ENCODE results near the gene PGM2L1. TPM values are rescaled to one million over a fixed set of nuclear protein-coding genes. Genes with fewer than 3 reads are reported as not detected.

Gene PGM2L1
- total RNA-seq, 1 donor from 2014 or later: 17.5 TPM

DNA sequence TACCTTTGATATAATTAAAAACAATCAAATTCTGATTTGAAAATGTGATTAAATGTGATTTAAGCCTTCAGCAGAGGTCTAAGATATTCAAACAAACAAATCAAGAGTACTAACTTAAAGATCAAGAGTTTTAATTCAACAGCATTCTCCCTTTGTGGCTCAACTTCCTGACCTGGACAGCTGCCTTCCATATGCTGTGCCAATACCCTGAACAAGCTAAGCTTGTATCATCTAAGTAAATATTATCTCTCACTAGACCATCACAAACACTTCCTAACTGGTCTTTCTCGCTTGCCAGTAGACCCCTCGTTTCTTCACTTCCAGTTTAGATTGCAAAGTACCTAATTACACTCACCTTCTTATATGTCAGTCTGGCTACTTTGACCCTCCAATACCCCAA, 50.9 kb downstream of the PGM2L1 start:
- TF ChIP-seq CTCF (IDR thresholded peaks at IDR 0.05; ENCODE audit: insufficient read depth, low read length, poor library complexity, severe bottlenecking): no peak
- H3K27me3 ChIP-seq (ENCODE audit: control insufficient read depth, insufficient read depth, low read length): no peaks in the 10 kb centered on the region
- no peak overlapping the region for H3K4me3 ChIP-seq (ENCODE audit: low read depth, low read length)
- no peak for DNase-seq (ENCODE audit: low read depth)
- no peaks in the 10 kb centered on the region for H3K36me3 ChIP-seq (ENCODE audit: control insufficient read depth, insufficient read depth, low read length)

DNA sequence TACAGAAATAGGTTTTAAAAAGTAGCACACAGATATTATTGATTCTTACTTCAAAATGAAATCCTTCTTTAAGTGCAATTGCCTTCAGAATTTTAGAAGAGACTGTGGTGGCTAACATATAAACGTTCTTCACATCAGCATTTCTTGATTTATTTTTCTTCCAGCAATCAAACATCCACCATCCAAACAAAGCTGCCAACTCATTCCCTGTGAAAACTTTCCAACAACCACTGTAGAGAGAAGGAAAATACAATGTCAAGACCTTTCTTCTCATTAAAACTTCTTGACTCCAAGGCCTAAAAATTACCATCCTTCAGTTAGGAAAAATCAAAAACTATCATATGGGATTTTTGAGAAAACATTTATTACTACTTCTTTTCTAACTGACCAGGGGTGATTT, 52.8 kb downstream of the PGM2L1 start:
- Histone ChIP-seq H3K36me3 (ENCODE audit: control insufficient read depth, insufficient read depth, low read length) (no peaks in the 10 kb centered on the region), H3K27me3 (ENCODE audit: control insufficient read depth, insufficient read depth, low read length) (no peaks in the 10 kb centered on the region), H3K4me3 (ENCODE audit: low read depth, low read length) (no peak overlapping the region)
- DNase-seq (ENCODE audit: low read depth): no peak
- TF ChIP-seq CTCF (IDR thresholded peaks at IDR 0.05; ENCODE audit: insufficient read depth, low read length, poor library complexity, severe bottlenecking): no peak

DNA sequence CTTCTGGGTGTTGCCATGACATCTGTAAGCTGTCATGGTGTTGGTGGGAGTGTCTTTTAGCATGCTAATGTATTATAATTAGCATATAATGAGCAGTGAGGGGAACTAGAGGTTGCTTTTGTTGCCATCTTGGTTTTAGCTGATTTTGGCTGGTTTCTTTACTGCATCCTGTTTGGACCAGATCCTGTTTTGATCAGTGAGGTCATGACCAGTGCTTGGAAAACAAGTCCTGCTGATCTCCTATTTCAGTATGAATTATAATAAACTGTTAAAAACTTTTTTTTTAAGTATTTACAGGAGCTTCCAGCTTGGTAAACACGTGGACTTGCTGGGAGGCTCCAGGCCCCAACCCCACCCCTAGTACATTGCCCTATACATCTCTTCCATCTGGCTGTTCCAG, 56.3 kb downstream of the PGM2L1 start:
- Histone ChIP-seq H3K36me3 (ENCODE audit: control insufficient read depth, insufficient read depth, low read length) (no peaks in the 10 kb centered on the region), H3K4me3 (ENCODE audit: low read depth, low read length) (no peak overlapping the region), H3K27me3 (ENCODE audit: control insufficient read depth, insufficient read depth, low read length) (no peaks in the 10 kb centered on the region)
- no peak for DNase-seq (ENCODE audit: low read depth)
- no peak for TF ChIP-seq CTCF (IDR thresholded peaks at IDR 0.05; ENCODE audit: insufficient read depth, low read length, poor library complexity, severe bottlenecking)

DNA sequence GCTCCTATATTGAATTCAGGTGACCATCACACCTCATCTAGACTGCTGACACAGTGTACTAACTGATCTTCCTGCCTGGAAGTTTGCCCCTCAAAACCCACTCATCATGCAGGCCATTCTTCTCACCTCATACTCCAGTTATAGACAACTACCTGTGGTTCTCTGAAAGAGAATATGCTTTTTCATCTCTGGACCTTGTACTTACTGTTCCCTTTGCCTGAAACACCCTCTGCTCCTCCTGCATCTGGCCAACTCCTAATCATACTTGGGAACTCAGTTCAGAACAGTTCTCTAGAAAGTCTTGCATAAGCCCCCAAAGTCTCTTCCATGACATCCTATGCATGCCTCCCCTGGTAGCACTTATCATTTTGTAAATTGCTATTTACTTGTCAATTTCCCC, 58.6 kb downstream of the PGM2L1 start:
- Histone ChIP-seq H3K4me3 (ENCODE audit: low read depth, low read length) (no peak overlapping the region), H3K36me3 (ENCODE audit: control insufficient read depth, insufficient read depth, low read length) (no peaks in the 10 kb centered on the region), H3K27me3 (ENCODE audit: control insufficient read depth, insufficient read depth, low read length) (no peaks in the 10 kb centered on the region)
- no peak for TF ChIP-seq CTCF (IDR thresholded peaks at IDR 0.05; ENCODE audit: insufficient read depth, low read length, poor library complexity, severe bottlenecking)
- DNase-seq (ENCODE audit: low read depth): no peak

GRCh38 chr11:74338963-74339362, 59.3 kb downstream of the PGM2L1 start:
- H3K4me3 ChIP-seq (ENCODE audit: low read depth, low read length): no peak overlapping the region
- TF ChIP-seq CTCF (IDR thresholded peaks at IDR 0.05; ENCODE audit: insufficient read depth, low read length, poor library complexity, severe bottlenecking): no peak
- no peak for DNase-seq (ENCODE audit: low read depth)
- H3K36me3 ChIP-seq (ENCODE audit: control insufficient read depth, insufficient read depth, low read length): no peaks in the 10 kb centered on the region
- H3K27me3 ChIP-seq (ENCODE audit: control insufficient read depth, insufficient read depth, low read length): no peaks in the 10 kb centered on the region

DNA sequence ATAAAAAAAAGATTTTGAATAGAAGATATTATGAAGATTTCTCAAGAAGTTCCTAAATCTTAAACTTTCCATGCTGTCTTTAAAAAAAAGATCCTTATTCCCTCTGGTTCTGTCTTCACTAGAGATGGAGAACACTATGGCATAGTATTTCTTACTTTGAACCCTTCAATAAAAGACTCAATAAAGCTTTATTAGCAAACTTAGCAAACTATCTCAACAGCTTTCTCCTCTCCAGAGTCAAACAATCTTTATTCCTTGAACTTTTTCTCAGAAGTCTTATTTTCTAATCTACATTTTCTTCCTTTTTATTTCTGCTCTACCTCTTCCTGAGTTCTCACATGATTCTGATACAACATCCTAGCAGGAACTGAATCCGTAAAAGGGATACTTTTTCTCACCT, 65.0 kb downstream of the PGM2L1 start:
- Histone ChIP-seq H3K27me3 (ENCODE audit: control insufficient read depth, insufficient read depth, low read length) (no peaks in the 10 kb centered on the region), H3K4me3 (ENCODE audit: low read depth, low read length) (no peak overlapping the region), H3K36me3 (ENCODE audit: control insufficient read depth, insufficient read depth, low read length) (peaks cover 1% of the 10 kb centered on the region)
- no peak for TF ChIP-seq CTCF (IDR thresholded peaks at IDR 0.05; ENCODE audit: insufficient read depth, low read length, poor library complexity, severe bottlenecking)
- DNase-seq (ENCODE audit: low read depth): no peak

Data from kidney epithelial cell (primary cell).